Measurements from ENCODE around the gene CDC25B.
"Not testable (repeated sequence)": the region's sequence is repeated elsewhere in the genome, so short reads cannot be mapped to it uniquely, and the experiment has no call there.

Gene CDC25B

GRCh38 chr20:3842348-3842930 lies 46.3 kb downstream of the CDC25B start:
- FAIRE-seq, result no peak

- FAIRE-seq, result no peak
Measured at GRCh38 chr20:3843490-3843889, 47.4 kb downstream of the CDC25B start.

- FAIRE-seq, result not testable (repeated sequence)
Measured at GRCh38 chr20:3843990-3844619, 48.0 kb downstream of the CDC25B start.

- FAIRE-seq, result no peak
Measured at GRCh38 chr20:3846378-3846739, 50.2 kb downstream of the CDC25B start.

GRCh38 chr20:3846740-3847428 lies 50.8 kb downstream of the CDC25B start, which contains the start of gene MAVS:
Gene MAVS (plus strand): TSS chr20:3846834. CDS start chr20:3854625, 7,791 bp downstream.
- no peak for FAIRE-seq

- FAIRE-seq, result no peak
Measured at GRCh38 chr20:3847429-3847940, 51.4 kb downstream of the CDC25B start.

GRCh38 chr20:3848565-3848964 lies 52.5 kb downstream of the CDC25B start:
- FAIRE-seq, result no peak

GRCh38 chr20:3854462-3854871 lies 58.4 kb downstream of the CDC25B start:
- no peak for FAIRE-seq

Measured in G401.6 (cell line).